Heart right ventricle (tissue), 16 donors: ENCODE data around the gene ESYT2. TPM values are rescaled to one million over a fixed set of nuclear protein-coding genes. Genes with fewer than 3 reads are reported as not detected.

Source experiments
- ATAC-seq, 8 donors: fragments of 200-7000 bp; cut with Tn5 transposase; one replicate each; pipeline ENCODE4 v1.9.1; 2020; ENCODE audit warnings: mild to moderate bottlenecking in 8 of 8, moderate library complexity in 8 of 8, moderate number of reproducible peaks in 1 of 8
- DNase-seq, 2 donors: peaks; one replicate each; pipeline ENCODE4 v3.0.0-alpha.2; 2020
- H3K27ac ChIP-seq, 10 donors: fragments of 200-600 bp; sonication (generic) in 2 of 10; one replicate each; pipeline versions ENCODE4 v1.5.0 to v1.8.0; 2020 to 2022; ENCODE audit warnings: mild to moderate bottlenecking in 3 of 10
- H3K27me3 ChIP-seq, 7 donors: fragments of 200-600 bp; one replicate each; pipeline ENCODE4 v1.8.0; 2021 to 2022; ENCODE audit warnings: mild to moderate bottlenecking in 2 of 7
- H3K36me3 ChIP-seq, 9 donors: fragments of 200-600 bp; sonication (generic) in 1 of 9; one replicate each; pipeline versions ENCODE4 v1.5.0 to v1.8.0; 2020 to 2022; ENCODE audit warnings: mild to moderate bottlenecking in 2 of 9
- H3K4me1 ChIP-seq, 9 donors: fragments of 200-600 bp; sonication (generic) in 1 of 9; one replicate each; pipeline versions ENCODE4 v1.5.0 to v1.8.0; 2020 to 2022; ENCODE audit warnings: mild to moderate bottlenecking in 4 of 9
- H3K4me3 ChIP-seq, 10 donors: fragments of 200-600 bp; sonication (generic) in 2 of 10; one replicate each; pipeline versions ENCODE4 v1.5.0 to v1.8.0; 2020 to 2022; ENCODE audit warnings: mild to moderate bottlenecking in 7 of 10, moderate library complexity in 2 of 10
- H3K9me3 ChIP-seq, 11 donors: fragments of 200-600 bp in 10 of 11; sonication (generic) in 2 of 11; one replicate each; pipeline versions ENCODE4 v1.5.0 to v1.8.0; 2013 to 2022; ENCODE audit warnings: mild to moderate bottlenecking in 2 of 11, control low read depth in 1 of 11, moderate library complexity in 1 of 11
- CTCF ChIP-seq, 9 donors: fragments of 200-600 bp; sonication (generic) in 2 of 9; IDR thresholded peaks; one replicate each; pipeline versions ENCODE4 v1.5.0 to v1.8.0; 2021 to 2022; ENCODE audit warnings: antibody characterized with exemption in 9 of 9, mild to moderate bottlenecking in 5 of 9, moderate library complexity in 1 of 9
- WGBS, 2 donors: extraction: QIAGEN DNeasy Blood & Tissue Kit; methylation state at CpG; one replicate each; pipeline ENCODE4 v1.1.7; 2013; ENCODE audit warnings: inconsistent platforms in 1 of 2; 5-methylcytosine and 5-hydroxymethylcytosine counted together
- intact Hi-C, 10 donors: fragments of 100-400 bp; cut with DNase I; formaldehyde crosslinking; loops; one replicate each; pipeline versions ENCODE4 v1.11.1 to v1.14.2; 2022
- polyA plus RNA-seq, 2 donors: library from polyadenylated mRNA; stranded (reverse); fragments of 200-250 nt; gene quantifications; one replicate each; pipeline ENCODE4 v1.2.3, GENCODE V29; 2013
- total RNA-seq, 10 donors: library from RNA; stranded (reverse); fragmentation: NEBNext Ultra II Directional in 3 of 10; extraction: Animal tissue kit (Norgen Biotek cat#: 25700) in 3 of 10; gene quantifications; one replicate each; pipeline versions ENCODE4 v1.2.1 to v1.2.4, GENCODE V29; 2021 to 2023
- donor health status: Arrhythmogenic right ventricular cardiomyopathy.
- donor health status: ischemic (EF 13 %, LVEDD 7.1; RV severe dilation, severe dysfunction).
- donor health status: healthy with polysubstance abuse.
- donor health status: DM: no; HTN: yes; CAD: no.
- donor health status: DM: no; HTN: no; CAD: no.
- donor health status: ischemic (EF 25% LVEDD 6.9; RV normal size, moderate dysfunction).
- donor health status: ischemic (EF 25% LVEDD 5.7; RV mildly dilated, moderate dysfunction).
- donor health status: healthy.
- donor health status: DM: yes; HTN: yes; CAD: no.
- donor health status: Ischemic cardiomyopathy.
- donor health status: ischemic (EF 35%, LVEDD 5.7; RV mildly dilated, moderate dysfunction).
- donor health status: nonischemic (EF 11% LVEDD 7.7; RV severe dilation, severe dysfunction).
- donor health status: DM: yes; HTN: yes; CAD: no.
- donor health status: PGD.
- donor health status: ischemic (EF 29% LVEDD 5.4; RV normal size, mild dysfunction).
- donor health status: nonischemic (EF 23%, LVEDD 6.1; RV moderate dilation, normal function).

The ESYT2 gene
- total and polyA plus RNA-seq, 12 donors: 18.9 to 79.2 (median 48.7) TPM

DNA sequence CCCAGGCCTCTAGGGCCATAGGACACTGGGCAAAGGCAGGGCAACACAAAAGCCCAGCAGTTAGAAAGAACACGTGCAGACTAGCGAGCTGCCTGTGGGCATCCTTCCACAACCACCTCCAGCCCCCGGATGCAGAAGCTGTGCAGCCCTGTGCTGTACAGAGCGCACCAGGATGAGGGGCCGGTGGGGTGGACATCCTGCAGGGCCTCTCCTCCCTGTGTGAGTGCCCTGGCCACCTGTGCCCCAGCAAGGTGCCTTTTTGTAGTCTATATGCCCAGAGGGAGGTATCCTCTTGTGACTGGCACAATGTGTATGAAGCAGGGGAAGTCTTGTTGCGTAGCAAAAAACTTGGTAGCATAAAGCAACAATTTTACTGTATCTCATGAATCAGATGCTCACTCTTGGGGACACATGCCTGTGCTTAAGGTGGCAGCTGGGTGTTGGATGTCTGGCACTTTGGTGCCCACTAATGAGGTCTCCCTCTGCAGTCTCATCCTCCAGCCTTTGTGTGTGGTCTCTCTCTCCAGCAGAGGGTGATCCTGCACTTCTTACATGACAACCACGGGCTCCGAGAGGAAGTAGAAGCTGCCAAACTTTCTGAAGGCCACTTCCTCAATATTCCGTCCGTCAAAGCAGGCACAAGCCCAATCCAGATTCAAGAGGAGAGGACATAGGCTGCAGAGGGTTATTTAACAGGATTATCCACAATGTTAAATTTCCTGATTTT lies 133.4 kb downstream of the ESYT2 start:
- Histone ChIP-seq H3K27ac (peak overlapping the region in 7 of 10 donors; percentile 8 to 60 (median 45)), H3K4me3 (peak overlapping the region in 3 of 10 donors; percentile 2 to 28 (median 9)), H3K9me3 (no peaks in the 10 kb centered on the region), H3K36me3 (peaks cover 0 to 29% (median 0%) of the 10 kb centered on the region in 9 donors), H3K27me3 (no peaks in the 10 kb centered on the region), H3K4me1 (peaks cover 0 to 12% (median 6%) of the 10 kb centered on the region in 9 donors)
- DNase-seq: peak in 1 of 2 donors; percentile 83
- peak; percentile 93 to 99 (median 98) for ATAC-seq
- WGBS, 2 donors: 56% methylated on average over 10 of the region's 10 CpGs
- intact Hi-C loops: loop anchor here in 8 of 10 donors (1.0 to 10.0 kb wide), 5 partner anchors 169 to 283 kb away; no protein-coding TSS in a partner anchor
- peak; percentile 31 to 83 (median 77) for TF ChIP-seq CTCF (IDR thresholded peaks at IDR 0.05)

- intact Hi-C loops: loop anchor here in 4 of 10 donors (5.0 to 10.0 kb wide), 2 partner anchors 170 to 282 kb away; no protein-coding TSS in a partner anchor
- TF ChIP-seq CTCF (IDR thresholded peaks at IDR 0.05): no peak
- DNase-seq (no peak), ATAC-seq (no peak)
- Histone ChIP-seq H3K27me3 (no peaks in the 10 kb centered on the region), H3K9me3 (no peaks in the 10 kb centered on the region), H3K36me3 (peaks cover 0 to 38% (median 0%) of the 10 kb centered on the region in 9 donors), H3K27ac (no peak overlapping the region), H3K4me1 (peaks cover 0 to 12% (median 6%) of the 10 kb centered on the region in 9 donors), H3K4me3 (no peak overlapping the region)
- WGBS, 2 donors: 64 to 65% methylated on average over 3 of the region's 3 CpGs
Observed at GRCh38 chr7:158695056-158695455, 134.3 kb downstream of the ESYT2 start.

DNA sequence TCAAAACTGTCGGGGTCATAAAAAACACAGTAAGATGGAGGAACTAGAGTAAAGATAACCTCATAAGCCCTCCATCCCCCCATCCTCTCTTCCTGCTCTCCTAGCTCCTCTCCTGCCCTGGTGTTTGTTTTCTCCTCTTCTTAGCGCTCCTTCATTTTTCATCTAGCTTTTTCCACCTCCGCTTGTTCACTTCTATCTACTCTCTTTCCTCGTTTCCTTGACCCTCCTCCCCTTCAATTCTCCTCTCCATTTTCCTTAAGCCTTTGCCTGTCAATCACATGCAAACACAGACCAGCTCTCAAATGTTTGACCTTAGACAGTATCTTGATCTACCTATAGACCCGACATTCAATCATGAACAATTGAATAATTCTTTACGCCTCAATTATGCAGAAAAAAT lies 134.7 kb downstream of the ESYT2 start:
- Histone ChIP-seq H3K27ac (no peak overlapping the region), H3K4me3 (no peak overlapping the region), H3K9me3 (no peaks in the 10 kb centered on the region), H3K27me3 (no peaks in the 10 kb centered on the region), H3K36me3 (peaks cover 0 to 42% (median 0%) of the 10 kb centered on the region in 9 donors), H3K4me1 (peaks cover 0 to 12% (median 6%) of the 10 kb centered on the region in 9 donors)
- DNase-seq (no peak), ATAC-seq (no peak)
- no peak for TF ChIP-seq CTCF (IDR thresholded peaks at IDR 0.05)
- intact Hi-C loops: loop anchor here in 4 of 10 donors (5.0 to 10.0 kb wide), 2 partner anchors 170 to 283 kb away; no protein-coding TSS in a partner anchor
- WGBS, 2 donors: 80 to 86% methylated on average over 6 of the region's 6 CpGs

GRCh38 chr7:158689488-158689887 lies 139.8 kb downstream of the ESYT2 start:
- Histone ChIP-seq H3K36me3 (peaks cover 0 to 84% (median 0%) of the 10 kb centered on the region in 9 donors), H3K27me3 (no peaks in the 10 kb centered on the region), H3K4me1 (no peaks in the 10 kb centered on the region), H3K27ac (no peak overlapping the region), H3K9me3 (no peaks in the 10 kb centered on the region), H3K4me3 (no peak overlapping the region)
- no peak for TF ChIP-seq CTCF (IDR thresholded peaks at IDR 0.05)
- WGBS, 2 donors: 86 to 97% methylated on average over 2 of the region's 2 CpGs
- ATAC-seq: no peak
- DNase-seq: no peak
- intact Hi-C loops: no loop called here
